ENCODE data around the gene NUP85.

- peak; percentile 92 for TF ChIP-seq POLR2A (IDR thresholded peaks at IDR 0.05; ENCODE audit: low read length)
- no peak for TF ChIP-seq GATA1 (IDR thresholded peaks at IDR 0.05; ENCODE audit: low read depth, low read length)
These were observed at the start of gene NUP85 for GRCh38 chr17:75205037-75205792.
